Measurements from ENCODE around the gene FOXL1.

Gene FOXL1

GRCh38 chr16:86540894-86541293 is 37.5 kb upstream of the FOXL1 start:
- no peak for DNase-seq (ENCODE audit: low read depth in 2 of 2)
- no peak overlapping the region for H3K4me3 ChIP-seq (replicated peaks in 1 of 2; ENCODE audit: low read depth in 2 of 2, low read length in 2 of 2)
- no peak for TF ChIP-seq CTCF (IDR thresholded peaks at IDR 0.05; ENCODE audit: low read depth, low read length)

- no peak for TF ChIP-seq CTCF (IDR thresholded peaks at IDR 0.05; ENCODE audit: low read depth, low read length)
- no peak for DNase-seq (ENCODE audit: low read depth in 2 of 2)
- H3K4me3 ChIP-seq (replicated peaks in 1 of 2; ENCODE audit: low read depth in 2 of 2, low read length in 2 of 2) = no peak overlapping the region
Measured at GRCh38 chr16:86541560-86541959, 36.8 kb upstream of the FOXL1 start.

GRCh38 chr16:86542756-86543750 is 35.3 kb upstream of the FOXL1 start:
- DNase-seq (ENCODE audit: low read depth in 2 of 2) = no peak
- no peak overlapping the region for H3K4me3 ChIP-seq (replicated peaks in 1 of 2; ENCODE audit: low read depth in 2 of 2, low read length in 2 of 2)
- no peak for TF ChIP-seq CTCF (IDR thresholded peaks at IDR 0.05; ENCODE audit: low read depth, low read length)

- no peak for DNase-seq (ENCODE audit: low read depth in 2 of 2)
- TF ChIP-seq CTCF (IDR thresholded peaks at IDR 0.05; ENCODE audit: low read depth, low read length) = no peak
- H3K4me3 ChIP-seq (replicated peaks in 1 of 2; ENCODE audit: low read depth in 2 of 2, low read length in 2 of 2) = no peak overlapping the region
Measured at GRCh38 chr16:86545481-86545880, 32.9 kb upstream of the FOXL1 start.

- H3K4me3 ChIP-seq (replicated peaks in 1 of 2; ENCODE audit: low read depth in 2 of 2, low read length in 2 of 2) = no peak overlapping the region
- no peak for TF ChIP-seq CTCF (IDR thresholded peaks at IDR 0.05; ENCODE audit: low read depth, low read length)
- no peak for DNase-seq (ENCODE audit: low read depth in 2 of 2)
Measured at GRCh38 chr16:86545954-86546637, 32.3 kb upstream of the FOXL1 start.

GRCh38 chr16:86546638-86547013 is 31.7 kb upstream of the FOXL1 start:
- TF ChIP-seq CTCF (IDR thresholded peaks at IDR 0.05; ENCODE audit: low read depth, low read length) = no peak
- DNase-seq (ENCODE audit: low read depth in 2 of 2) = no peak
- H3K4me3 ChIP-seq (replicated peaks in 1 of 2; ENCODE audit: low read depth in 2 of 2, low read length in 2 of 2) = no peak overlapping the region
